Upper lobe of left lung (tissue), 4 donors: ENCODE data around the gene LRRC3.

Experiments
- CTCF ChIP-seq, 6 experiments: fragments of 450-650 bp in 4 of 6; fragments of 200-600 bp in 2 of 6; sonication (generic) in 2 of 6; IDR thresholded peaks; one replicate each; pipeline ENCODE4 v1.5.1; 2016 to 2019; ENCODE audit warnings: antibody characterized with exemption in 6 of 6
- EP300 ChIP-seq, 4 donors: sonication (generic); formaldehyde crosslinking; IDR thresholded peaks; one replicate each; pipeline ENCODE4 v1.5.1; 2017; ENCODE audit warnings: antibody characterized with exemption in 4 of 4, control low read depth in 2 of 4
- POLR2A ChIP-seq, 4 donors: fragments of 450-650 bp; IDR thresholded peaks; one replicate each; pipeline ENCODE4 v1.5.1; 2016 to 2017; ENCODE audit warnings: antibody characterized with exemption in 4 of 4, mild to moderate bottlenecking in 2 of 4
- POLR2AphosphoS5 ChIP-seq, 2 donors: sonication (generic); formaldehyde crosslinking; IDR thresholded peaks; one replicate each; pipeline ENCODE4 v1.5.1; 2017; ENCODE audit warnings: antibody characterized with exemption in 2 of 2

GRCh38 chr21:44415073-44416025, 40.0 kb upstream of the LRRC3 start:
- TF ChIP-seq EP300 (IDR thresholded peaks at IDR 0.05) (no peak), CTCF (IDR thresholded peaks at IDR 0.05) (no peak), POLR2A (IDR thresholded peaks at IDR 0.05) (no peak), POLR2AphosphoS5 (IDR thresholded peaks at IDR 0.05) (no peak)
